HG02970 (cell line): Measurements from ENCODE around the gene STRIP1.
"Not testable (repeated sequence)": the region's sequence is repeated elsewhere in the genome, so short reads cannot be mapped to it uniquely, and the experiment has no call there.

Experiments used
- ATAC-seq: cut with Tn5 transposase; IDR thresholded peaks from one replicate; pipeline ENCODE4 v1.9.1; 2021; ENCODE audit warnings: mild to moderate bottlenecking, moderate library complexity, moderate number of reproducible peaks; ENCODE audit not compliant: unreplicated experiment, low FRiP score

The STRIP1 gene

DNA sequence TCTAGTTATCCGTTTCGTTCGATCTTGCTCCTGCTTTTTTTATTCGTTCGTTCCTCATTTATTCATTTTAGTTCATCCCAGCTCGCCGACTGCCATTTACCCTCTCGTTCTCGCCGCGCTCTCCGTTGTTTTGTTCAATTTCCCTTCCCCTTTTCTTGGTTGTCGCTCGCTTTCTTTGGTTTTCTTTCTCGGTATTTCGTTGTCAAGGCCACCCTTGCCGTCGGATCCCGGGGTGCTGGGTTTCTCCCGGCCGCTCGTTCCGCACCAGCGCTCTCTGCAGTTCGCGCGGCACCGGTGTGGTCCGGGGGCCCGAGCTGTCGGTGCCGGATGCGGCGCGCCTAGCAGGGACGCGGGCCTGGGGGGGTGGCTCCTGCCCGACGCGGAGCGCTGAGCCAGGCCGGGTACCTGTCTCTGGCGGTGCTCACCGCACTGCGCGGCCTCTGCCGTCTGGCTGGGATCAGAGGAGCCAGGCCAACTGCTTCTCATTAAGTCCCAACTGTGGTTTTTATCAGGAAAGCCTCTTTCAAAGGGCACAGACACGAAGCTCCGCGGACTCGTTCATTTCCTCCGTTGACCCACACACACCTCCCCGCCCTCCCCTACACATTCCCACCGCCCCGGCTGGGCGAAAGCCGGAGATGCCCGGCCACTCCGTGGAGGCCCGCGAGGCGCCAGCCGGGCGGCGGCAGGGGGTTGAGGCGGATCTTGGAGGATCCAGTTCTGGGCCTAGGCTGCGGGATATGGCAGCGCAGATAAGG is 34.4 kb downstream of the STRIP1 start:
- no peak for ATAC-seq

DNA sequence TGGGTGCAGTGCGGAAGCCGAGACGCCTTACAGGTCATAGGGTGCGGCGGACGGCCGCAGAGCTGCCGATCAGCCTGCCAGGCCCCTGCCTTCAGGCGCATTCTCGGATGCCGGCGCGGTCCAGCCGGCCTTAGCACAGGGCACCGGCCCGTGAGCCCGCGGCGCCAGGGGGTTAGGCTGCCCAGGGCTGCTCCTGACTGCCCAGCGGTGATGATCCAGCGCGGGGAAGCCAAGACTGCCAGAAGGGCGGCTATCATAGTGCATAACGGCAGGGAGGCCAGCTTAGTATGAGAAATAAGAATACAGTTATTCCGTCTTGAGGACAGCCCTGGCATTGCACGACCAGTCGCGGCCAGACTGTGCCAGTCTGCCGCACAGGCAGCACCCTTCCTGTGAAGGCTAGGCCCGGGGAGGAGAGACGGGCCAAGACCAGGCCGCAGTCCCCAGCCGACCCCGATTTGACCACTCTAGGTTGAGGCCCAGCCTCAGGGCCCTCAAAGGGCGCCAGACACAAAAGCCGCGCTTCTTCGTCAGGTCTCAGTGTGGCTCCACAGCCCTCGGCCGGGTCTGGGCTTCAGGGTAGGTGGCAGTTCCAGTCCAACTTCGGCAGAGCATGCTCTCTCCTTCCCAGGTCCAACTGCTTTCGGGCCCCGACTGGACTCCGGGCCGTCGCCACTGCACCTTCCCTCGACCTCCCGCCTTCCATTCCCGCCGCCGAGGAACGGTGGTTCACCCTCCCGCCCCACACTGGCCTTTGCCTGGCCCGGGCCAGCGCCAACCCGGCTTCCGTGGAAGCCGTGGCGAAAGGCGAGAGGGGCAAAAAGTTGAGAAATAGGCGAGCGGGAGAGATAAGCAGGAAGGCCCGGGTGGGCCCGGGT is 35.2 kb downstream of the STRIP1 start:
- ATAC-seq, result no peak

DNA sequence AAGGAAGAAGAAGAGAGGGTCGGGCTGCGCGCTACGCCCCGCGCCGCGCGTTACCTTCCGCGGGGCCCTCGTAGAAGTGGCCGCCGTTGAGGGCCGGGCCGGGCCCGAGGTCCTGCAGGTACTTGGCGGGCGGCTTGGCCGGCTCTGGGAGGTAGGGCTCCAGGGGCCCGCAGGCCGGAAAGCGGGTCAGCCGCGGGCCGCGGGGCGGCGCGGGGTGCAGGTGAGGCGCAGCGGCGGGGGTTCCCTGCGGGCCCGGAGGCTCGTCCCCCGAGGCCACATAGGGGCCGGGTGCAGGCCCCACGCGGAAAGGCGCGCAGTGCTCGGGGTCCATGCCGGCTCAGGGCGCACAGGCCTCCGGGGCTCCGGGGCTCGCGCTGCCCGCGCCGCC is 35.9 kb downstream of the STRIP1 start:
- no peak for ATAC-seq

DNA sequence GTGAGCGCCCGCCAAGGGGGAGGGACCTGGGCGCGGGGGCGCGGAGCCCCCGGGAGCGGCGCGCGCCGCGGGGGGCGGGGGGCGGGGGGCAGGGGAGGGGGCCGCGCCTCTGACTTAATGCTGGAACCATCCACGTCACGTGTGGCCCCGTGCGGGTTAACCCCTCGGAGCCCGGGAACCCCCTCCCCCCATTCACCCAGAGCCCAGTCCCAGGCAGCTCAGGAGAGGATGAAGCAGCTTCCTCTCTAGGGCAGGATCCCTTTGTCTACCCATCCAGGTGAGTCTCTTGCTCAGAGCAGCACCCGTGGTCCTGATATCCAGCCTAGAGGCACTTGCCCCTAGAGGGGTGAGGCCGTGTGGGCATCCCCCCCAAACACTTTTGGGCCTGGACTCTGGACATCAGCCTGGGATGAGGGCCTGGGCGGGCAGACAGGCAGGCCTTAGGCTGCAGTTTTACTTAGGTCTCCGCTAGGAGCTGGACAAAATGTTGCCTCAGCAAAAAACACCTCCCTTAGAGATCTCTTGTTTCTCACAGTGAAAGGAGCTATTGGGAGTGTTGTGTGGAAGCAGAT is 36.3 kb downstream of the STRIP1 start, which contains the start of gene ALX3:
Gene ALX3 (minus strand): TSS at position 2 of the 572 bp plus-strand sequence. CDS start 60 bp downstream, outside the sequence.
- no peak for ATAC-seq

DNA sequence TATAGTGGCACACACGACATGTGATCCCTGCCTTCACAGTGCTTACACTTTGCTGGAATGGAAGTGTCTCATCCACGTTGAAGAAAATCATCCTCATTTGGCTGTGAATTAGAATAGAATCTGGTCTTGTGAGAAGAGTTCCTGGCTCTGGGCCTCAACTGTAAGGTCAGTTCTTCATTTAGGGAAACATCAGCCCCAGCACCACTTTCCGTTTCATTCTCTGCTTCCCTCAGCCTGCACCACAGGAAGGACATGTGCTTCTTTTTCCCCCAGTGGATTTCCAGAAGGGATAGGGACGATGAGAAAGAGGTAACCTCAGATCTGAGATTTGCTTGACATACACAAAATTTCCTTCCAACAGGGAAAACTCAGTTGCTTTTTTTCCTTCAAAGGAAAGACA is 39.7 kb downstream of the STRIP1 start:
- no peak for ATAC-seq

DNA sequence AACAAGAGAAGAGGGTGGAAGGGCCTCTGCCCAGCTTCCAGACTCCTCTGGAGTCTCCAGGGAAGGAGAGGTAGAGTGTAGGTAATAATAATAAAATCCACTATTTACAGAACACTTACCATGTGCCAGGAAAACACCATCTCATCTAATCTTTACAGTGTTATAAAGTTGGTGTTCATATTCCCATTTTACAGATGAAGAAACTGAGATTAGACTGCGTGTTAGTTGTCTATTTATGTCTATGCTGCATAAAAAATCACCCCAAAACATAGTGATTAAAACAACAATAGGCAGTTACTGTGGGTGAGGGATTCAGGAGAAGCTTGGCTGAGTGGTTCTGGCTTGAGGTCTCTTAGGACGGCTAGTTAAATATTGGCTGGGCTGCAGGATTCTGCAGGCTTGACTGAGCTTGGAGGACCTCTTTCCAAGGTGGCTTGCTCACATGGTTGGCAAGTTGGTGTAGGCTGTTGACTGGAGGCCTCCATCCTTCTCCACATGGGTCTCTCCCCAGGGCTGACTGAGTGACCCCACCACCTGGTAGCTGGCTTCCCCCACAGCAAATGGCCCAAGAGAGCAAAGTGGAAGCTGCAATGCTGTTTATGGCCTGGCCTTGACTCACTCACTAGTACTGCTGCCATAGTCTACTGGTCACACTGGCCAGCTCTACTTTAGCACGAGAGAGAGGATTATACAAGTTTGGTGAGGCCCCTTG is 42.5 kb downstream of the STRIP1 start:
- ATAC-seq, result no peak

DNA sequence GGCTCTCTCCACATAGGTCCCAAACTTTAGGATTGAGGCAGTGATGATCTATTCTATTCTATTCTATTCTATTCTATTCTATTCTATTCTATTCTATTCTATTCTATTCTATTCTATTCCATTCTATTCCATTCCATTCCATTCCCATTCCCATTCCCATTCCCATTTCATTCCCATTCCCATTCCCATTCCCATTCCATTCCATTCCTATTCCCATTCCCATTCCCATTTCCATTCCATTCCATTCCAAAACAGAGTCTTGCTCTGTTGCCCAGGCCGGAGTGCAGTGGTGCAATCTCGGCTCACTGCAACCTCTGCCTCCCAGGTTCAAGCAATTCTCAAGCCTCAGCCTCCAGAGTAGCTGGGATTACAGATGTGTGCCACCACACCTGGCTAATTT is 45.6 kb downstream of the STRIP1 start:
- not testable (repeated sequence) for ATAC-seq

DNA sequence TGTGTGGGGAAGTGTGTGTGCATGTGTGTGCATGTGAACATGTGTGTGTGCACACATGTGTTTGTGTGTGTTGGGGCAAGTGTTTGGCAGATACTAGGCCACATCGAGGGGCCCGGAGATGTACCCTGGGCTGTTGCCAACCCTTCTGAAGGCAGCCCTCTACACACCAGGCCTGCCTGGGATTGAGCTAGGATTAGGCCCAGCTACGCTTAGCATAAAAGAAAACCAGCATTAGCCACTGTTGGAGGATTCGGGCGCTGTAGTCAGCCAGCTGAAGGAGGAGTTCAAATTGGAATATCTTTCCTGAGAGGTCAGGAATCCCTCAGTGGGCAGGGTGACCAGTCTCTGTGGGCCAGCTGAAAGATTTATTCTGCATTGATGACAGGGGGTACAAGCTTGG is 46.6 kb downstream of the STRIP1 start:
- no peak for ATAC-seq

DNA sequence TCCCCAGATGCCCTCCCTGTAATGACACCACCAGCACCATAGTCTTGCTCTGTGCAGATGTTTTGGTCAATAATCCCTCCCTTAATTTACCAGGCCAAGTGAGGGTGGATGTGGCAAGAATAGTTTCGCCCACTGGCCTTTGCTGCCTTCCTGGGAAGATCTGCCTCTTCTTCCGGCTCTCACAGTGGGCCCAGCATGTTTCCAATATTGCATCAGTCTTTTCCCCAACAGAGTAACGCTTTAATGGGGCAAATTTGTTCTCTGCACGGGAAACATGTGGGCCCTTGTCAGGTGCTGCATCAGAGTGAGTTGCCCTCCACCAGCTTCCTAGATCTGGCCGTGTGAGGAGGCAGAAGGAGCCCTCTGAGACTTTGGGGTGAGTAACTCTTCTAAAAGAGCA is 48.1 kb downstream of the STRIP1 start:
- no peak for ATAC-seq

DNA sequence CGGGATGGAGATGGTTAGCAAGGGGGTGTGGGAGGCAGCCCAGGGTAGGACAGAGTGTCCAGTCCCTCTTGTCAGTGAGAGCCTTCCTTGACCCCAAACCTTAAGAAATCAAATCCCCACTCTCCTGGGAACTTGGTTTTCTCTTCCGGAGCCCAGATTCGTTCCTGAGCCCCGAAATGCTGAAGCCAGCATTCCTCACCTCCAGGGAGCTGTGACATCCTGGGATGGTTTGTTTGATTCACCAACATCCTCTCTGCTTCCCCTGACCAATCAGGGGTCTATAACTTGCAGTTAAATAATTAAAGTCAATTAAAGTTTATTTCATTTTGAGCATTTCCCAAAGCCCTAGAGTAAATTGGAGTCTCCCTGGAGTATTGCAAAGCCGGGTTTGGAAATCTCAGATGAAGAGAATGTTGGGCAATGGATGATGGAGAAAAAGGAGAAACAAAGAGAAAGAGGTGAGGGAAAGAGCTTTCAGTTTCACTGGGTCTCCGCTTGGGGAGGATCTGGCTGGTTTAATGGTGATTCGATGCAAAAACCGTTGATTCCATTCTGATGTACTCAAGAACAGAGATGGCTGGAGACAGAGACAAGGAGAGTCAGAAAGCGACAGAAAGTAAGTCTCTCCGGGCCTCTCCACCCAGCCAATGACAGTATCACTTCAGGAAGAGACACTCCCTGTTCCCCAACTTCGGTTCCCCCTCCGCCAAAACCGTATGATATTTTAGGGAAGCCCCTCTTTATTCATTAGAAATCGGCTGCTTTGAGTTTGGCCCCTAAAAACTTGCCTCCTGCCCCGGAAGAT is 48.8 kb downstream of the STRIP1 start:
- ATAC-seq, result no peak

DNA sequence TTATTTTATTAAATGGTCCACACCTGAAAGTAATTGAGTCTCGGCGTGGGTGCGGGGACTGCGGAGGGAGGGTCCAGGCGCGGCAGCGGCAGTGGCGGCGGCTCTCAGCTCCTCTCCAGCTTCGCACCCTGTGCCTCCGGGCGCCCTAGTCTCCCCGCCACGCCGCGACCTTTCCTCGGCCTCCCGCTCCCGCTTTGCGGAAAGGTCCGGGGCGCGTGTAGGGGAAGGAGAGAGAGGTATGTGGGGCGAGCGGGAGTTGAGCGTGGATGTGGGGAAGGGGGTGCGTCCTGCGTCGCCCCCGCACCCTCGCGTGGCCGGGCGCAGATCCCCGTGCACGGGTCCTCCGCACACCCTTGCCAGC is 49.4 kb downstream of the STRIP1 start:
- ATAC-seq, result no peak

DNA sequence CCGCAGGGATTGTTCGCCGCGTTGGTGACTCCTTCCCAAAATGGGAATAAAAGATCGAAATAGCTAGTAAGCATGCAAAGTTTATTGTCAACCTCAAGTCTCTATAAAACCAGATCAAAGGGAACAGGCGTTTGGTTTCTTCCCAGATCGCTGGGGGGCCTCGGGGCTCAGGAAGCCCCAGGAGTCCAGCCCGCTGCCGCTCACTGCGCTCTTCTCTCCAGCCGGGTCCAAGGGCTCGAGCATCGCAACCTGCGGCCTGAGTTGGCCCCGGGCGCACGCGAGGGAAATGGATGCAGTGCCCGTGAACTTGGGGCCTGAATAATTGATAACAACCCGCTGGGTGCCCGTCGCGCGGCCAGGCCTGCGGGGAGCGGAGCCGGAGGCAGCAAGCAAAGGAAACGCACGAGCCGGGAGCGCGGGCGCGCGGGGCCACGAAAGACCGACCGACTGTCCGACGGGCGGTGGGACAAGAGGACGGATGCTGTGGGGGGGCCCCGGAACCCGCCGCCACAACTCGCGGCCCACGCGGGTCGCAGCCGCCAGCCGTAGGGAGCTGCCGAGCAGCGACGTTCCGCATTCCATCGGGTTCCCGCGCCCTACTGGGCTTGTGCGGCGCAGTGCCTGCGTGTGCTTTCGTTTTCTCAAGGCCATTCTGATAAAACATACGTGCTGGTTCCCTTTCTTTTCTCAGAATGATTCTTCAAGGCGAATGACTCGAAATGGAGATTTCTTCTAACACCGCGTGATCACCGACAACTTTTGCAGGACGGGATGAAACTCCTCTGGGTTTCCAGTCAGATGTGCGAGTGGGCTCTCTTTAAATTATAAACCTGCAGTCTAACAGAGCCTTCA is 50.0 kb downstream of the STRIP1 start:
- no peak for ATAC-seq

DNA sequence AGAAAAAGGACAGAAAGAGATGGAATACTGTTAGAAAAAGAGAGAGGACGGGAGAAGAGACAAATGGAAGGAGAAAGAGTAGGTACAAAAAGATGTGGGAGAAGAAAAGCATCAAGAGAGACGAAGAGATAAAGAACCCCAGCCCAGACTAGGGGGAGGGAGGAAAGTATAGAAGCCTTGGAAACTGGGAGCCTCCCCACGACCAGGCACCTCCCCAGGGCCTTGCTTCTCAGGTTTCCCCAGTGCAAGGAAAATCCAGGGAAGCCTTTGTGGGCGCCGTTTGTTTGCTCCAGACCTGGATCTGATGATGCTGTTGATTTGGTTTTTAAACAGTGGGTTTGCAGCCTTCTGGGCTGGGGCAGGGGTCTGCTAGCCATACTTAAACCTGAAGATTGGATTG is 51.2 kb downstream of the STRIP1 start:
- no peak for ATAC-seq

DNA sequence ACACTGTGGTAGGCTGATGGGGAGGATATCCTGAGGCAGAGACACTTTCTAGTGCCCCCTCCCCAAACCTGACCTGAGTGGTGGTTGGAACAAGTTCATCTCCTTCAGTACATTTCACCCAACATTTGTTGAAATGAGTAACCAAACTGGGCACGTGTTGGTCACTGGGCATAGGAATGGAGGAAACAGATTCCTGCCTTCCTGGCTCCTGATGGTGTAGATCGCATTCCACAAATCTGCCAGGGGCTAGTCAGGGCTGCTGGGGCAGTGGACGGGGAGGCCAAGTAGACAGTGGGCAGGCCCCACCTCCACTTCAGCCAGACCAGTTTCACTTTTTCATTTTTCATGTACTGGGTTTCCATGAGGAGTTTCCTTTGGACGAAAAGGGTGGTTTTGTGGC is 52.5 kb downstream of the STRIP1 start:
- no peak for ATAC-seq

DNA sequence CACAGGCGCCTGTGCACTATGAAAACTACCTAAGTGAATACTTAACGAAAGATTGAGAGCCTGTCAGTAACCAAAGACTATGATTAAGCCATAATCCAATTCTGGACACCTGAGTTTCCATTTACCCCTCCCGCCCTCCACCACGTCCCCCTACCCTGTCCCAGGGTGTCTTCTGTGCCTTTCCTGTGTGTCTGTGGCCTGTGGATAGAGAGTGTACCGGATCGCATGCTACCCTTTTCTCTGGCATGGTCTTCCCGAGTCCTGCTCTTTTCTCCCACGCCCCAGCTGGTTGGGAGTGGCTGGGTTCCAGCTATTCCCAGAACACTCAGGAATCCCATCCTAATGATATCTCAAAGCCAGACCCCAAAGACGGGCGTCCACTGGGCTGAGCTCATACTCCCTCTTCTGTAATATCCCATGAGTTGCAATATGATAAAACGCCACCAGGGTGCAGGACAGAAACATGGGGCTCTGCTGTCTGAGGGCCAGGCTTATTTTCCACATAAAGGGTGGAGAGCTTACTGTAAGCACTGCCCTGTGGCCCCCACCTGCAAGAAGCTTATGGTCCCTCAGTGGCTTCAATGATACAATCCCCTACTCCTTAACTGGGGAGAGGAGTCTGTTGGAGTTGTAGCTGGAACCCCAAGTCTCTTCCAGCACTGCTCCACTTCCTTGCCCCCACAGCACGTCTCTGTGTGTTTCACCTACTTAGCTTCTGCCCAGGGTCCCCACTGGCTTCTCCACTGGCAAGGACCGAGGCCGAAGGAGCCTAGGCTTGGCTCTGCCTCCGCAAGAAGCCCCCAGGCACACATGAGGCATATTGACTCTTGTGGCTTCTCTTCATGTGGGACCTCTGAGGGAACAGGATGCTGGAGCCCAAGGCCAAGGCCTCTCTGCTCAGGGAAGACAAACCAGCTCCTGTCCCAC is 53.7 kb downstream of the STRIP1 start:
- no peak for ATAC-seq

DNA sequence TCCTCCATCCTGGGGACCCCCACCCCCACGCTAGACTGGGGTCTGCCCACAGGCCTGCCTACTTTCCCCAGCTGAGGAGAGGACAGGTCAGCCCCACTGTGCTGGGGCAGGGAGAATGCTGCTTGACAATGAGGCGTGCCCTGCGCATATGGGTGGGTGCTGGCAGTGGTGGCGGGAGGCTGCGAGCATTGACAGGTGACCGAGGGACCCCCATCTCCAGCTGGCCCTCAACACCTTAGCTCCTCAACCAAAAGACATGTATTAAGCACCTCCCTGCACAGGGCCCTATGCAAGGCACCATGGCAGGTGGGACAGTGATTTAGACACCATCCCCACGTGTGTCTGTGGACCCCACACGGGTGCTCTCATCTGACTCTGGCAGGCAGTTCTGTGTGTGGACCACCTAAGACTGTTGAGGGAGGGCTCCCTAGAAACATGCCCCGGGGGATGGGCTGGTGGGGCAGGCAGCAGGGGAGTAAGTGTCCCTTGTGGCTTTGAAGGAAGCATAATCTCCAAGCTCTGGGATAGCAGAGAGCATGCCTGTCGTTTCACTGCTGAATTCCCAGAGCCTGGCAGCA is 54.4 kb downstream of the STRIP1 start:
- ATAC-seq, result no peak

DNA sequence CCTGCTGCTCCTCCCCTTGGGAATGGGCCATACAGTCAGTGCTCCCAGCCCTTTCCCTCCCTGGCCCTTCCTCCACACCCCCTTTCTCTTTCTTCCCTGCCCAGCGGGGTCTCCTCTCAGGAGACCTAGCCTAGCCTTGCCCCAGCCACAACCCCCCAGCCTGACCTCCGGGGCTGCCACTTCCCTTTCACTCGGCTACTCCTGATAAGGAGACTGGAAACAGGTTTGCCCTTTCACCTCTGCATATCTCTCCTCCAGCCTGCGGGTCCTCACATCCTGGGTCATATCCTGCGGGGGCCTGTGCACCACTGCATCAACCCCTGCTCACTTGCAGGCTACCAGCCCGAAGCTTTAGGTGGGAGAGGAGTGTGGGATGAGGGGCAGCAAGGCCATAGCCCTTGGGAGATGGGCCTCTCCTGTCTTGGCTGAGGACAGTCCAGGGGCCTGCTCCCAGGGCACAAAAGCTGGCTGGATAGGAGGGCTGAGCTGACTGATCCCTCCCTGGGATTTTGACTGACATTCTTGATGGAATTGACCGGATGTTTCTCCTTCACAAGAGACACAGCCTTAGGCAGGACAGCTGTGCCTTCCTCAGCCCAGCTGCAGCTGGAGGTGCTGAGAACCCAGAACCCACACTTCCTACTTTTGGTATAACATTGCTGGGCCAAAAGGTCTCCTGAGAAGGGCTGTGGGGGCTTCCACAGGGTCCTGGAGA is 55.3 kb downstream of the STRIP1 start:
- no peak for ATAC-seq
